HG02798 (cell line): ENCODE results near the gene TEX14.
"Not testable (repeated sequence)": the region's sequence is repeated elsewhere in the genome, so short reads cannot be mapped to it uniquely, and the experiment has no call there.

Experiments
- ATAC-seq: cut with Tn5 transposase; IDR thresholded peaks from one replicate; pipeline ENCODE4 v1.9.1; 2021; ENCODE audit warnings: mild to moderate bottlenecking; ENCODE audit not compliant: unreplicated experiment, poor library complexity

TEX14 gene

DNA sequence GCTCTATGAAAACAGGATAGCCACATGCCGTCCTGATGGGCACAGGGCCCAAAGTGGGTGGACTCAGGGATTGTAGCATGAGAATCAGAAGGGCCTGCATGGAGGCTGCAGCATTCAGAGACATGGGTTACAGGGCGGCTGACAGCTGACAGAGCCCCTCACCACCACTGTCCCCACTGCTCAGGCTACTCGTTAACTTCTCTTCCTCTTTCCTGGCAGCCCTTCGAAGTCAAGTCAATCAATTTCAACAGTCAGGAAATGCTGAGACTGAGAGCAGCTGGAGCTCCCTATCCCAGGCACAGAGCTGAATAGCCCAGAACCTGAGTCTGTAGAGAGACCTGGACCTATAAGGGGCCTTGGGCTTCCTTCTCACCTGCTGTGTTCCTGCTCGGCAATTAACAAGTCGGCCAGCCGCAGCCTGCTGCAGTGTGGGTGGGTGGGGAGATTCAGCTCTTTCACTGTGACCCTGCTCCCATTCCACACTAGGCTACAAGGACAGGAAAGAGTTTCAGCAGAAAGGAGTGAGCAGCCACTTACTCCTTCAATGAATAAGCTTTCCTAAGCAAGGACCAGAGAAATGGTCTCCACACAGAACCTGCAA is 76.9 kb downstream of the TEX14 start:
- ATAC-seq = no peak

DNA sequence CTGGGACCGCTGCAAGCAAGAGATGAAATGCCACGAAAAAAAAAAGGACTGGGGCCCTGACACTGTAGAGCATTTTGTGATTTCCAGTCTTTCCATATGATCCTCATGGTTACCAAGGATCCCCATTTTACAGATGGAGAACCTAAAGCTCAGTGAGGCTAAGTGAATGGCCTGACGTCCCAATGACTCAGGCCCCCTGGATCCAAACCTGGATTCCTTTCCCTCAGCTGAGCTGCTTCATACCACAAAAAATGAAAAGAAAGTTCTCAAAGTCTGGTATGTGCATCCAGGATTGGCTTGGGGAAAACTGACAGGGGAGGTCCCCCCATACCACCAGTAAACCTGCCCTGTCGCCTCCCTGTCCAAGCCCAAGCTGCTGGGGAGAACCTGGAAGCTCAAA is 80.5 kb downstream of the TEX14 start:
- ATAC-seq = no peak

DNA sequence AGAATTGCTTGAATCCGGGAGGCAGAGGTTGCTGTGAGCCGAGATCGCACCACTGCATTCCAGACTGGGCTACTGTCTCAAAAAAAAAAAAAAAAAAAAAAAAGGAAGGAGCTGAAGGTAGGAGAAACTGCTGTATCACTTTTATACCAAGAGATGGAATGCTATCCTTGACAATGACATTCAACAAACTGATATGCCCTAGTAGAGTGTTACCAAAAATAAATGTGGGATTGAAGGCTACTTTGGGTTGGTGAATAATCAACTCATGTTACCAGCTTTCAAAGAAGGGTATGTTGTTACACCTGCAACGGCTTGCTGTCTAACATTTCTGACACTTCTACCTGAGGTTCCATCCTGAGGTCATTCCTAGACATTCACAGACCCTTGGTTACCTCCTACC is 84.9 kb downstream of the TEX14 start:
- no peak for ATAC-seq

DNA sequence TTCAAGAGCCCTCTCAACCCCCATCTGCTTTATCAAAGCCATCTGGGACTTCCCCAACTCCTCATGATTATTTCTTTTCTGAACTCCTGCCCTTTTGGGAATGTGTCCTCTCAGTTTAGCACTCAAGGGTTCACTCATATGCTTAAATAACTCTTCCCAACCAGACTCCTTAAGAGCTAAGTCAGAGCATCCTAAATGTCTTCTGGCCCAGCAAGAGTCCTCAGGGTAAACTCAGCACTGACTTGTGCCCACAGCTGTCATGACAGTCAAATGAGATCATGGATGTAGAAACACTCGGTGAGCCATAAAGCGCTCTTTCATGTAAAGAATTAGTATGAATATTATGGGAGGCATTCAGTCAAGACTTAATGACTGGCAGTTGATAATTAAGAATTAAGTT is 85.9 kb downstream of the TEX14 start:
- no peak for ATAC-seq

DNA sequence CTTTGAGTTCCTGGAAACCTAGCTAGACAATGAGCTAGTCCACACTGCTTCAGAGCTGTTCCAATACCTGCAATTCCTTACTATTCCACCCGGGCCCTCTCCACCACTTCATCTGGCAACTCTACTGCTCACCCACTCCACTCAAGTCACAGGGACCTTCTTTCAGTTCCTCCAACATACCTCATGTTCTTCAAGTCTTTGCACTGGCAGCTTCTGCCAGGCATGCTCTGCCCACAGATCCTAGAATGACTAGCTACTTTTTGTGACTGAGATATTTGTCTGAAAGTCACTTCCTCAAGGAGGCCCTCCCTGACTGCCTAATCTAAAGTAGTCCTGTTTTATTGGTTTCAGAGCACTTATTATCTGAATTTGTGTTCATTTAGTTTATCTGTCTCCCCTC is 86.4 kb downstream of the TEX14 start:
- peak; percentile 44 for ATAC-seq

DNA sequence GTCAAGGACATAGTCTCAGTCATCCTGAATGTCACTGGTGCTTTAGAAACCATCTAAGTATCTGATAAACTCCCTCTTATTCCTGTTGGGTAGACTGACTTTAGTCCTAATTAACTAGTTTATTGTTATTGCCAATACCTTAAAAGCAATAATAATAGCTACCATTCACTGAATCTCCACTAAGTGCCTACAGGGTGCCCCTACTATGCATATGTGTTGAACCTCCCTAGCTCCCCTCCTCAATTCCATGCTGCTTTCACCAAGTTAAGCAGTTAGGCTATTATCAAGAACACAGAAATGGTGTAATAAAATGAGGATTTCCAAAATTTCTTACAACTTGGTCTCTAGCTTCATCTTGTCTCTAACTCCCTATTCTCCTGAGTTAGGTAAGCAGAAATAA is 89.9 kb downstream of the TEX14 start:
- no peak for ATAC-seq

DNA sequence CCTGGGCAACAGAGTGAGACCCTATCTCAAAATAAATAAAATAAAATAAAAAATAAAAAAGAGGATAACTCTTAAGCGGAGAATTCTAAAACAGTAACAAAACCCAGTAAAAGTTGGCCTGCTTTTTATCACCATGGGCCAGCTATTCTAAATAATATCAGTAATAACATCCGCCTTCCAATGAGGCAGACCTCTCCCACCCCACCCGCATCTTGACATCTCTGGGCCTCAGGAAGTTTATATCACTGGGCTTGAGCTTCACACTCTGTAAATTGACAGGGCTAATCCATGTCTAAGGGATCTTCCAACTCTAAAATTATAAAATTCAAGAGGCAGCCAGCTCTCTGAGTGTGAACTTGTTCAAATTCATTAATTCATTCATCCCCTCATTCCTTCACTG is 94.5 kb downstream of the TEX14 start:
- ATAC-seq = no peak

DNA sequence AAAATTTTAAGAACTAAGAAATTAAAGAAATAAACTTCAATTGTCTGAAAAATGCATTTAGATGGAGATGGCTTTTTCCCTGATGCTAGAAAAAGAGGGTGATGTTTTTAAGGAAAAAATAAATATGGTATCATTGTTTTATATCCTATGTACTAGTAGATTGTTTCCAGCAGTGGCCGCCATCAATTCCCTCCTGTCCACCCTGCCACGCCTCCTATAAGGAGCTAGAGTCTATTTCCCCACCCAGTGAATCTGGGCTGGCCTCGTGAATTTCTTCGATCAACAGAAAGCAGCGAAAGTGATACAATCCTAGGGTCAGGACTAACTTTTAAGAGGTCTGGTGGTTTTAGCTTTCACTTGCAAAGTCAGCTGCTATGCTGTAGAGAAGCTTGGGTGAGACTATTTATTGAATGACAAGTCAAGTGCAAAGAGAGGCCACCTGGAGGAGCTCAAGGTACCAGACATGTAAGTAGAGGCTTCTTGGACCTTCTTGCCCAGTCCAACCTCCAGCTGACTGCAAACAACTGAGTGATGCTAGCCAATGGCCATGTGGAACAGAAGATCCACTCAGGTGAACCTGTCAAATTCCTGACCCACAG is 96.6 kb downstream of the TEX14 start:
- no peak for ATAC-seq

DNA sequence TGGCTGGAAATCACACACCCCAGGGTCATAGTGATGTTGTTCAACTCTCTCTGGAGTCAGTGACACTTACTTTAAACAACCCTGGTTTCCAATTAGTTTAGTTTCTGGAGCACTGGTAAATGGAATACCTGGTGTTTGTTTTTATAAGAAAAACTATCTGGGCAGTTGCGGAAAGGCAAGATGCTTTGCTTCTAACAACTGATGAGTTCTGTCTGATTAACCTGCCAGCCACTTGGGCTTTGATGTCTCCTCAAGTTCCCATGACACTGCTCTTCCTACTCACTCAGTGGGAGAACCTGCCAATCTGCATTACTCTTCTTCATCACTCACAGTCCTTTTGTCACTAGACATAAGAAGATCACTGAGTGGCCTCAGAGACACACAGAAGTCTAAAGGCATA is 98.7 kb downstream of the TEX14 start:
- no peak for ATAC-seq

DNA sequence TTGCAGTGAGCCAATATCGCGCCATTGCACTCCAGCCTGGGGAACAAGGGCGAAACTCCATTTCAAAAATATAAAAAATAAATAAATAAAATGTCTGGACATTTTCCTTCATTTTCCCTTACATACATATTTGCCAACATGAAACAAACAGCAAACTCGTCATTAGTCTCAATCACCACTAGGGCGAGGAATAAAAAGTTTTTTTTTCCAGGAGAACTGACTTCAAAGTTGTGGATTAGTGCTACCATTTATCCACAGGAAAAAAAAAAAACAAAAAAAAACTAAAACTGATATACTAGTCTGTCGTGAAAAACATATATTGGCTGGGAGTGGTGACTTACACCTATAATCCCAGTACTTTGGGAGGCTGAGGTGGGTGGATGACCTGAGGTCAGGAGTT is 100.4 kb downstream of the TEX14 start:
- ATAC-seq = no peak

DNA sequence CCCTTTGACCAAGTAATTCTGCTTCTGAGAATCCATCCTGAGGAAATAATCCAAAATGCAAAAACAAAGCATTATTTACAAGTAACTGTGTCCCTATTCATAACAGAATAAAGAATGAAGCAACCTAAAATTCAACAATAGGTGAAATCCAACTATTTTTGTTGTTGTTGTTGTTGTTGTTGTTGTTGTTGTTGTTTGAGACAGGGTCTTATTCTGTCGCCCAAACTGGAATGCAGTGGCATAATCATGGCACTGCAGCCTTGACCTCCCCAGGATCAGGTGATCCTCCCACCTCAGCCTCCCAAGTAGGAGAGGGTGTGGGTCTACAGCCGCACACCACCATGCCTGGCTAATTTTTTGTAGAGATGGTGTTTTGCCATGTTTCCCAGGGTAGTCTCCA is 101.5 kb downstream of the TEX14 start:
- ATAC-seq = no peak

DNA sequence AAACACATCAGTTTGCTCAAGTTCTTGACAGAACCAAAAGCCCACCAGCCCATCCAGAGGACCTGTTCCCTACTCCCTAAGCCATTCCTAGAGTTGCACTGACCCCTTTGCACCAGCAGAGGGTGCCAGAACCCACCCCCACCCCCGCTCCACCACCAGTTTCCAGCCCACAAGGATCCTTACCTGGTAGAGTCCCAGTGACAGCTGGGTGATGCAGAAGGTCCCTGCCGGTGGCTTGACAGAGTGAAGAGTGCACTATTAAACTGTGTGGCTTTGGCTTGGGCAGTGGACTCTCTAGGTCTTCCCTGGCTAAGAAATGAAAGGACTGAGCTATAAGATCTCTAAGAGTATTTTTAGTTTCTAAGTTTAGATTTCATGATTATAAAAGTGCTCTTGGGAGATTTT is 104.1 kb downstream of the TEX14 start:
- ATAC-seq = peak; percentile 63

DNA sequence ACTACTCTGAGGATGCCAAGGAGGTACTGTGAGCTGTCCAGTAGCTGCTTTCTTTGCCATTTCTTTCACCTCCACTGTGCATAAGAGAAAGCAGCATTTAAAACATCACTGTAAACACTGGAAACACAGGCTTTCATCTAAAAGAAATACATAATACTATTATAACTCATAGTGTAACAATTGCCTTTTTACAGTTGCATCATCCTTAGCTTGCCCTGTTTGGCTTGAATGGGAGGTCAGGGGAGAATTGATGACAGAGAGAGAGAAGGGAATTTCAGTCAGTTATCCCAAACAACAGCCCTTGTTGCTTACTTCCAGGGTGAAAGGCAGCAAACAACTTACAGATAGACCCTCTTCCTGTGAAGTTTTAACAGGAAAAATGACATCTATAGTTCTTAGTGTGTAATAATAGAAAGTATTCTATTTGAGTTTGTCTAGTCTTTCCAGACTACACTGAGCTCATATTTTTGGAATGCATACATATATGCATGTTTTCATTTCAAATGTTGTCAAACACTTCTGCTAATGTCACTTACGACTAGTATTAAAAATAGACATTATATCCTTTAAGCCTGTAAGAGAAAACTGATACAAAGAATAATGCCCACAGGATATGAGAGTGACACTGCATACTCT is 105.7 kb downstream of the TEX14 start:
- ATAC-seq = no peak

DNA sequence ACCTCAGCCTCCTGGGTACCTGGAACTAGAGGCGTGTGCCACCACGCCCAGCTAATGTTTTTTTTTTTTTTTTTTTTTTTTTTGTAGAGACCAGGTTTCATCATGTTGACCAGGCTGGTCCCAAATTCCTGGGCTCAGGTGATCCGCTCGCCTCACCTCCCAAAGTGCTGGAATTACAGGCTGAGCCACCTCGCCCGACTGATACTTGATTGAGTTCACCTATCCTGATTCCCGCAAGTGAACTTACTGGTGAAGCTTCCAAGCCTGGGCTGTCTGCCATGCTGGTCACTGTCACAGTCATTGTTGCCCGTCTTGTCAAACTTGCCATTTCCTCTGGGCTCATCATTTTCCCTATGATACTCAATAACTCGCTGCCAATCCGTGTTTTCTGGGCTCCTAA is 106.3 kb downstream of the TEX14 start:
- ATAC-seq = no peak

DNA sequence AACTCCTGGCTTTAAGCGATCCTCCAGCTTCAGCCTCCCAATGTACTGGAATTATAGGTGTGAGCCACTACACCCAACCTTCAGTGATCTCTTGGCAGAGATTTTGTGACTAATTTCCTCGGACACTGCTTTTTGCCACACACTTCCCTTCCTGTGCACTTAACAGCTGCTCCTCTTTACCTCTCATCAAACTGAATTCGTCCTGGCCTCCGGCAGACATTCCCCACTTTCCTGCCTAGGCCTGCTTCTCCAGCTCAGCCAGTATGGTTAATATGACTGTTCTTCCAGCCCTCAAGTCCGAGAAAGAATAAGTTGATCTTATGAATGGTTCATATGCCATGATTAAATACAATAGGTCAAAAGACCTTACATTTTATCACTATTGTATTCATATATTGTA is 108.4 kb downstream of the TEX14 start:
- no peak for ATAC-seq

DNA sequence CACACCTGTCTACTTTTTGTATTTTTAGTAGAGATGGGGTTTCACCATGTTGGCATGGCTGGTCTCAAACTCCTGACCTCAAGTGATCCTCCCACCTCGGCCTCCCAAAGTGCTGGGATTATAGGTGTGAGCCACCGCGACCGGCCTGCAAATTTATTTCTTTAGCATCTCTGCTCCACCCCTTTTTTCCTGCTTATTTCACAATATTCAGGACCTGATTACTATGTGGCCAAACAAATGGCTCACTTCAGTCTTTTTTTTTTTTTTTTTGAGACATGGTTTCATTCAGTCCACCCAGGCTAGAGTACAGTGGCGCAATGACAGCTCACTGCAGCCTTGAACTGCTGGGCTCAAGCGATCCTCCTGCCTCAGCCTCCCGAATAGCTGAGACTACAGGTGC is 109.1 kb downstream of the TEX14 start:
- ATAC-seq = not testable (repeated sequence)

DNA sequence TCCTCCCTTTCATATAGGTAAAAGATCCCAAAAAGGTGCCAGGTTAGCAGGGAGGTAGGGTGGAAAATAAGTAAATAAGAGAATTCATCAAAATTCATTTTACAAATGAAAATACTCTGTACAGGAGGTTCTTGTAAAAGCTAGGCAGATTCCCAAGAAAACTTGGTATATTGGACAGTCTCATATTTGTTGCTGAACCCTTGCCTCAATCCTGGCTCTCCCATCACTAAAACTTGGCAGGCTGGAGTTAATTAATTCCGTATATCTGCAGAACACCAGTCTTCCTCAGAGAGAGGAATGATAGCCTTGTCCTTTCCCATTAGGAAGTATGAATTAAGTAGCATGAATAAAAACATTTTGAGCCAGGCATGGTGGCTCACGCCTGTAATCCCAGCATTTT is 111.2 kb downstream of the TEX14 start:
- no peak for ATAC-seq

DNA sequence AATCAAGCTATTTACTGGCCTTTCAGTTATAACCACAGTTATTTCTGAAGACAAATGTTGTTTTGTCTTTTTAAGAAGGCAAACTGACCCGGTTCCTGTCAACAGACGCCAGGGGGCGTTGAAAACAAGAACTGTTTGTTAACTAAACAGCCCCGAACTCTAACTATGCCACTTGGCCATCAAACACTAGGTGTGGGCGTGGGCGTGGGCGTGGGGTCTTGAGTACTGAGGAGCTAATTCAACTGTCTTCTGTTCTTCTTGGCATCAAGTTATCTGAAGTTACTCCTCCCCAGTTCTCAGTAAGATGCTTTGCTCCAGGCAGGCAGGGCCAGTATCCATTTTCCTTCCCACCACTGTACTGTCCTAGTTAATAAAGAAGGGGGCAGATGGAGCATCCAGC is 114.1 kb downstream of the TEX14 start:
- peak; percentile 59 for ATAC-seq

DNA sequence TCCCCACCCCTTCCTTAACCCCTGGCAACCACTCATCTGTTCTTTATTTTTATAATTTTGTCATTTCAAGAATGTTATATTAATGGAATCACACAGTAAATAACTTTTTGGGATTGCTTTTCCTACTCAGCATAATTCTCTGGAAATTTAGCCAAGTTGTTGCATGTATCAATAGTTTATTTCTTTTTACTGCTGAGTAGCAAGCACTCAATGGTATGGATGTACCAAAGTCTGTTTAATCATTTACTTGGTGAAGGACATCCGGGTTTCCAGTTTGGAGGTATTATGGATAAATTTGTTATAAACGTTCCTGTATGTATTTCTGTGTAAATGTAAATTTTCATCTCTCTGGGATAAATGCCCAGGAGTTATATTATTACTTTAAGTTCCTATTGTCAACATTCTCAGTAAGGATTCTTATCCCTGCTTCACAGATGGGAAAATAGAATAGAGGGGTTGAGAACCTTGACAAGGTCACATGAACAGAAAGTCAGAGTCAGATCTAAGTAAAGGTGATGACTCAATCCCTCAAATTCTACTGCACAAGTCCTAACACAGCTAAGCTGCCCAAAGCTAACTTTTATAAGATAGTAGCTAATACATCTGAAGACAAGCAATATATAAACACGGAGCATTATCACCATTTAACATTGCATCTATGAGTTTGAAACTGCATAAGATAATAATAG is 115.0 kb downstream of the TEX14 start:
- no peak for ATAC-seq

DNA sequence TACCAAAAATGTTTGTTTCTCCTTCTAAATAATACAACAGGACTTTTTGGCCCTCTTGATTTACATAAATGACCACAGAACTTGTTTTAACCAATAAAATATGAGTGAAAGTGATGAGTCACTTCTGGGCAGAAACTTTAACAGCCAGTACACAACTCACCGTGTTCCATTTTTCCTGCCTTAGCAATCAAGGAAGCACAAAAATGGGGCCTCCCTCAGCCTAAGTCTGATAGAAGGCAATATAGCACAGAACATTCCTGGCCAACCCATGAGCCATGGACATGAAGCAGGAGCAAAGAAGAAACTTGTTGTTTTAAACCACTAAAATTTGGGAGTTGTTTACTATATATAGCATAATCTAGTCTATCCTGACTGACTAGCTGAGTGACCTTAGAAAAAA is 116.3 kb downstream of the TEX14 start:
- no peak for ATAC-seq

DNA sequence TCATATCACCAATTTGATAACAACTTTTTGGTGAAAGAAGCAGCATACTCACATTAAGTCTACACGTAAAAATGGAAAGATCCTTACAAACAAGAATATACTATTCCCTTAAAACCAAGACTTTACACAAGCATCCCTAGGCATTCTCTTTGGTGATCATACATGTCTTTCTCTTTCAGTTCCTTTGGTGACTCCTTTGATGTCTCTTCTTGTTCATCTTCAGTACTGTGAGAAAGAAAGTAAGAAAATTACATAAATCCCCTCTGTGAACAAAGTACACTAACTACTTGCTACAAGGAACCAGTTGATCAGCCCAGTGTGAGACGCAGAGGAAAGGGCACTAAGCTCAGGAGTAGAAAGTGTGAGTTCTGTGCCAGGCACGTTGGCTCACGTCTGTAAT is 117.8 kb downstream of the TEX14 start:
- ATAC-seq = no peak

DNA sequence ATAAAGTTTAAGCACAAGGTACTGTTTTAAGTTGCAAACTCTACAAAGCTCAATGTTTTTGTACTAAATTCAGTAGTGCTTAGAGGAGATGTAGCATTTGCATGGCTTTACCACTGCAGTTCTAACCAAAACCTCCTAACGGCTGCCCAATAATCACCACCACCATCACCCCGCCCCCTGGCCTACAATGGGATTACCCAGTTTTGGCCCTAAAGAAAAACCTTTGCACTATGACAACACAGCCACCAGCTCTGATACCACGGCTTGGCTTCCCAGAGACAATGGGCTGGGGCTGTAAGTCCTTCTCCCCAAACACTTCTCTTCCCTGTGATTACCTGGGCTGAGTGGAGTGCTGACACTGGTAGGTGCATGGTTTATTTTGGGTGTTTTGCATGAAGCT is 119.0 kb downstream of the TEX14 start:
- no peak for ATAC-seq
